IPS DF 6.9 (cell line): ENCODE data around the gene KISS1.
"Not testable (repeated sequence)": the region's sequence is repeated elsewhere in the genome, so short reads cannot be mapped to it uniquely, and the experiment has no call there.

ENCODE experiments used
- DNase-seq: peaks from one replicate; pipeline ENCODE4 v3.0.0-alpha.2; 2013; ENCODE audit warnings: low read depth, low spot score
- H3K27ac ChIP-seq: one replicate; pipeline ENCODE4 v1.5.1; 2013; ENCODE audit warnings: low read length, control low read depth
- H3K27me3 ChIP-seq: 2 replicates; pipeline ENCODE4 v1.6.1; 2013; ENCODE audit warnings: mild to moderate bottlenecking, low read length; ENCODE audit not compliant: control insufficient read depth, insufficient read depth
- H3K36me3 ChIP-seq: 2 replicates; pipeline ENCODE4 v1.6.1; 2013; ENCODE audit warnings: low read length; ENCODE audit not compliant: control insufficient read depth, insufficient read depth
- H3K4me1 ChIP-seq: 2 replicates; pipeline ENCODE4 v1.6.1; 2013; ENCODE audit warnings: low read length; ENCODE audit not compliant: control insufficient read depth, insufficient read depth
- H3K4me3 ChIP-seq: 2 replicates; pipeline ENCODE4 v1.5.1; 2013; ENCODE audit warnings: mild to moderate bottlenecking, low read length
- H3K9me3 ChIP-seq: 2 replicates; pipeline ENCODE4 v1.6.1; 2013; ENCODE audit warnings: low read length, inconsistent platforms; ENCODE audit not compliant: control insufficient read depth, insufficient read depth
- WGBS: extraction: QIAGEN DNeasy Blood & Tissue Kit; methylation state at CpG from one replicate; pipeline ENCODE4 v1.1.7; 2013; ENCODE audit warnings: mixed read lengths, missing lambda C conversion rate; ENCODE audit not compliant: insufficient read length, insufficient coverage; 5-methylcytosine and 5-hydroxymethylcytosine counted together

The KISS1 gene, protein sequence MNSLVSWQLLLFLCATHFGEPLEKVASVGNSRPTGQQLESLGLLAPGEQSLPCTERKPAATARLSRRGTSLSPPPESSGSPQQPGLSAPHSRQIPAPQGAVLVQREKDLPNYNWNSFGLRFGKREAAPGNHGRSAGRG

DNA sequence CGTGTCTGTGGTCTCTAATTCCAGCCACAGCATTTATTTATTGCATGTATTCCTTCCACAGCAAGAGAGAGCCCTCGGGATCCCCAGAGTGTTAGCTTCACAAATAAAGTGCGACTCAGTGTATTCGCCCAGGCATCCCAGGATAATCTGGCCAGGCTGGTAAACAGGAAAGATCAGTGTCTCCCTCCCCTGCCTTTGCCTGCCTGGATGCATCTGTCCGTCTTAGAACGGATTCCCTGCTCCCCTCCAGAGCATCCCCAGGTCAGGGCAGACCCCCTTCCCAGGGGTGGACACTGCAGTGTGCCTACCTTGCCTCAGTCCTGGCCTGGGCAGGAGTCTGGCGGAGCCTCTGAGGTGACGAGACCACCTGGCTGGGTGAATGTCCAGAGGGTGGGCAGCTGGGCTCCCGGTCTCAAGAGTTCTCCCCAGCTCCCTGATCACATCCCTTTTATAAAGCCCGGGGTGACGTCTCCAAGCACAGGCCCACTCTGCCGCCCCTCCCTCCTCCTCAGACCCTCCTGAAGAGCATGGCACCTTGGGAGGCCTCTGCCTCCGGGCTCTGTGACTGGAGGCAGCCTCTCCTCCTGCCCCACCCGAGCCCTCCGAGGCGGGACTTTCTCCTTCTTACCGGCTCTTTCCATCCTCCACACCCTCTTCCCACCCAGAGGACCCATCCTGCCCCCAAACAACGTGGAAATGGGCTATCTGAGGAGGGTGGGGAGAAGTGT lies at the start of gene KISS1:
TSS of gene KISS1 (minus strand) at position 424 of the 728 bp plus-strand sequence. CDS start 3,615 bp downstream, outside the sequence.
- no CpG with 5 or more reads among the region's 18 CpGs for WGBS
- H3K27ac ChIP-seq: no peak within 1 kb of the TSS

DNA sequence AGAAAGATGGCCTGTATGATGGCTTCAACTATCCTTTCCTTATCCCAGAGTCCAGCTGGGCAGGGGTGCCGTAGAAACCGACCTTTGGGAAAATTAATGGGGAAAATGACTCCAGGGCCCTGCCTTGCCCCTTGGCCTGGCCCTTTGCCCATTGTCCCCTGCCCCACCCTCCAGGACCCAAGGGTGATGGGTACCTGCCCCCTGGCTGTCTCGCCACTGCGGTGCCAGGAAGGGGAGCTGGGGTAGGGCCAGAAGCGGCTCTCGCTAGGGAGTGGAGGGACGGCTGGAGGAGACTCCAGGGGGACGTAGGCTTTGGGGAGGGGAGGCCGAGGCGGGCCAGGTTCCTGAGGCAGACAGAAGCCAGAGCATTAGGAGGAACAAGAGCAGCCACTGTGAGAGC lies 46.6 kb upstream of the KISS1 start:
- Histone ChIP-seq H3K27ac (no peak overlapping the region), H3K4me1 (no peaks in the 10 kb centered on the region), H3K36me3 (0 out of 2 replicates have a peak, but pooled peaks cover 2% of the 10 kb centered on the region), H3K27me3 (no peaks in the 10 kb centered on the region), H3K9me3 (no peaks in the 10 kb centered on the region), H3K4me3 (no peak overlapping the region)
- DNase-seq: no peak
- no CpG with 5 or more reads among the region's 10 CpGs for WGBS

More for the DNA sequence above, at the start of gene KISS1:
- DNase-seq: no peak
- Histone ChIP-seq H3K27me3 (no peaks in the 10 kb centered on the region; the same call in 1 of the 2 replicates), H3K4me1 (peaks cover 2% of the 10 kb centered on the region; the same call in 1 of the 2 replicates), H3K9me3 (no peaks in the 10 kb centered on the region), H3K36me3 (no peaks in the 10 kb centered on the region), H3K4me3 (no peak within 1 kb of the TSS)

DNA sequence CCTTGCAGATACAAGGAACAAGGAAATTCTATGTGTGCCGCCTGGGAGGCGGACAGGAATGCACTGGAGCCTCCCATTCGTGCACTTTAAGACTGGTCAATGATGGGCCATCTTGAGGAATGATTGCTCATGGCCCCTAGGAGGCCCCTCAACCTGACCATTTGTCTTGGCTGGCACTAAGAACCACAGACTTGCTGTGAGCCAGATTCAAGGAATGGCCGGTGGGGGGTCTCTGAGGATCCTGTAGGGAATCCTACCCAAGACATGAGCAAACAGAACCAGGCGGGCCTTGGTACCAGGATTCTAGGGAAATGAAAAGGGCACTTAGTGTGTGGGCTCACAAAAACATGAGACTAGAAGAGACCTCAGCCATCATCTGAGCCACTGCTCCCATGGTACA lies 45.6 kb upstream of the KISS1 start:
- H3K4me3 ChIP-seq: no peak overlapping the region
- no peak overlapping the region for H3K27ac ChIP-seq
- WGBS: no CpG with 5 or more reads among the region's 5 CpGs

DNA sequence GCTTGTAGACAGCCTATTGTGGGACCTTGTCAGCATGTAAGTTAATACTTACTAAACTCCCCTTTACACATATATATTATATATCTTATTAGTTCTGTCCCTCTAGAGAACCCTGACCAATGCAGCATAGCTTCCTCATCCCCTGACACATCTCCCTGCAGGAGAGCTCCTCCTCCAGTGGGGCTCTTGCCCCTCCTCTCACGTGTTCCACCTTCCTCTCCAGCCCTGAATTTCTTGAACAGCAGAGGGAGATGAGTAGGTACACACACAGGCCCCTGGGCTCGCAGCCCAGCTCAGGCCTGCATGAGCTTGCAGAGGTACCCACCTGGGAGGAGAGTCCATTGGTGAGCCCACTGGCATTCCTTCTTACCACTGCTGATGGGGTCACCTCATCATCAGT lies 44.8 kb upstream of the KISS1 start:
- Histone ChIP-seq H3K36me3 (0 out of 2 replicates have a peak, but pooled peaks cover 2% of the 10 kb centered on the region), H3K4me1 (no peaks in the 10 kb centered on the region), H3K27ac (no peak overlapping the region), H3K27me3 (no peaks in the 10 kb centered on the region), H3K4me3 (no peak overlapping the region), H3K9me3 (no peaks in the 10 kb centered on the region)
- no peak for DNase-seq
- WGBS: no CpG with 5 or more reads among the region's 2 CpGs

More for the DNA sequence above, 45.6 kb upstream of the KISS1 start:
- Histone ChIP-seq H3K27me3 (no peaks in the 10 kb centered on the region), H3K36me3 (0 out of 2 replicates have a peak, but pooled peaks cover 2% of the 10 kb centered on the region), H3K4me1 (no peaks in the 10 kb centered on the region), H3K9me3 (no peaks in the 10 kb centered on the region)
- no peak for DNase-seq

DNA sequence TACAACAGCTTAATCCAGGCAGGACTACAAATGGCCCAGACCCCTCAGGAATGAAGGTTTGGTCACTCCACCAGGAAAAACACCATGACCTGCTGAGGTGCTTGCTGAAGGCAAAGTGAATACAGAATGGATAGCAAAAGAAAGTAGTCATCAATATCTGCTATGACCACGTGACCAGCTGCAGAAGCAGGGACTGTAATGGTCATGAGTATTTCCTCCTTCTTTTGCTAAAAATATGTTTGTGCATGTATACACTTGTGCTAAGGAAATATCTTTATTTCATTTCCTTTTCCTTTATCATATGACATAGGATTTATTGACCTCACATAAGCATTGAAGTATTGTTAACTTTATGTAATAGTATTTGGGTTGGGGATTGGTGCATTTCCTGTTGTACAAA lies 43.9 kb upstream of the KISS1 start:
- Histone ChIP-seq H3K27me3 (no peaks in the 10 kb centered on the region), H3K36me3 (0 out of 2 replicates have a peak, but pooled peaks cover 2% of the 10 kb centered on the region), H3K4me3 (no peak overlapping the region), H3K9me3 (no peaks in the 10 kb centered on the region), H3K27ac (no peak overlapping the region), H3K4me1 (no peaks in the 10 kb centered on the region)
- no peak for DNase-seq
- WGBS: no CpG with 5 or more reads among the region's 1 CpG

DNA sequence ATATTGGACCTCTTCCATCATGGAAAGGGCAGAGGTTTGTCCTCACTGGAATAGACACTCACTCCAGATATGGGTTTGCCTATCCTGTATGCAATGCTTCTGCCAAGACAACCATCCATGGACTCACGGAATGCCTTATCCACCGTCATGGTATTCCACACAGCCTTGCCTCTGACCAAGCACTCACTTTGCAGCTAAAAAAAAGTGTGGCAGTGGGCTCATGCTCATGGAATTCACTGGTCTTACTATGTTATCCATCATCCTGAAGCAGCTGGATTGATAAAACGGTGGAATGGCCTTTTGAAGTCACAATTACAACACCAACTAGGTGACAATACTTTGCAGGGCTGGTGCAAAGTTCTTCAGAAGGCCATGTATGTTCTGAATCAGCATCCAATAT lies 43.1 kb upstream of the KISS1 start:
- H3K27me3 ChIP-seq, DNase-seq, H3K9me3 ChIP-seq, H3K36me3 ChIP-seq, H3K27ac ChIP-seq, H3K4me1 ChIP-seq, H3K4me3 ChIP-seq: not testable (repeated sequence)
- WGBS: no CpG with 5 or more reads among the region's 3 CpGs

DNA sequence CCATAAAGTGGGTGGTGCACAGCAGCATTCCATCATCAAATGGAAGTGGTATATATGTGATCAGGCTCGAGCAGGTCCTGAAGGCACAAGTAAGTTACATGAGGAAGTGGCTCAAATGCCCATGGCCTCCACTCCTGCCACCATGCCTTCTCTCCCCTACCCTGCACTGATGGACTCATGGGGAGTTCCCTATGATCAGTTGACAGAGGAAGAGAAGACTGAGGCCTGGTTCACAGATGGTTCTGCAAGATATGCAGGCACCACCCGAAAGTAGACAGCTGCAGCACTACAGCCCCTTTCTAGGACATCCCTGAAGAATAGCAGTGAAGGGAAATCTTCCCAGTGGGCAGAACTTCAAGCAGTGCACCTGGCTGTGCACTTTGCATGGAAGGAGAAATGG lies 42.2 kb upstream of the KISS1 start:
- WGBS: no CpG with 5 or more reads among the region's 2 CpGs
- H3K36me3 ChIP-seq, DNase-seq: not testable (repeated sequence)

DNA sequence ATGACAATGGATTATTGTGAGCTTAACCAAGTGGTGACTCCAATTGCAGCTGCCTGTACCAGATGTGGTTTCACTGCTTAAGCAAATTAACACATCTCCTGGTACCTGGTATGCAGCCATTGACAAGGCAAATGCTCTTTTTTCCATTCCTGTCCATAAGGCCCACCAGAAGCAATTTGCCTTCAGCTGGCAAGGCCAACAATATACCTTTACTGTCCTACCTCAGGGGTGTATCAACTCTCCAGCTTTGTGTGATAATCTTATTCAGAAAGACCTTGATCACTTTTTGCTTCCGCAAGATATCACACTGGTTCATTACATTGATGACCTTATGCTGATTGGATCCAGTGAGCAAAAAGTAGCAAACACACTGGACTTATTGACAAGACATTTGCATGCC lies 41.2 kb upstream of the KISS1 start:
- H3K27me3 ChIP-seq: not testable (repeated sequence)

More for the DNA sequence above, 42.2 kb upstream of the KISS1 start:
- not testable (repeated sequence) for H3K4me1 ChIP-seq, H3K4me3 ChIP-seq, H3K27ac ChIP-seq, H3K27me3 ChIP-seq, H3K9me3 ChIP-seq

DNA sequence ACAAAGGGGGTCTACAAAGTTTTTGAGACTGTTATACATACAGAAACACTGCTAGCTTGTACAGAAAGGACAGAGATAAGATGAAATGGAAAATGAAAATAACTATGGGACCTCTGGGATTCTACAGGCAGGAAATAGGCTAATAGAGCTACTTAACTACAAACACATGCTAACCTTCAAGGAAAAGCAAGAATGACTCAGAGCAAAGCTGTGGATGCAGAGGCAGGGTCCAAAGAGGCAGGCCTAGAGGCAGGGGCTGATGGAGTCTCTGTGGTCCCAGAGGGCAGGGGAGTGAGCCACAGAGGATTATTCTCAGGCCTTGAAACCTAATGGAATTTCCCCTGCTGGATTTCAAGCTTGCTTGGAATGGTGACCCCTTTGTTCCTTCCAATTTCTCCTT lies 36.2 kb upstream of the KISS1 start:
- H3K27ac ChIP-seq: no peak overlapping the region
- H3K36me3 ChIP-seq: no peaks in the 10 kb centered on the region
- H3K4me1 ChIP-seq: no peaks in the 10 kb centered on the region
- no peak for DNase-seq
- no peaks in the 10 kb centered on the region for H3K9me3 ChIP-seq
- no peak overlapping the region for H3K4me3 ChIP-seq
- H3K27me3 ChIP-seq: no peaks in the 10 kb centered on the region

More for the DNA sequence above, 41.2 kb upstream of the KISS1 start:
- H3K36me3 ChIP-seq, H3K4me3 ChIP-seq, DNase-seq, H3K4me1 ChIP-seq, H3K9me3 ChIP-seq, H3K27ac ChIP-seq: not testable (repeated sequence)
- WGBS: no CpG with 5 or more reads among the region's 1 CpG

DNA sequence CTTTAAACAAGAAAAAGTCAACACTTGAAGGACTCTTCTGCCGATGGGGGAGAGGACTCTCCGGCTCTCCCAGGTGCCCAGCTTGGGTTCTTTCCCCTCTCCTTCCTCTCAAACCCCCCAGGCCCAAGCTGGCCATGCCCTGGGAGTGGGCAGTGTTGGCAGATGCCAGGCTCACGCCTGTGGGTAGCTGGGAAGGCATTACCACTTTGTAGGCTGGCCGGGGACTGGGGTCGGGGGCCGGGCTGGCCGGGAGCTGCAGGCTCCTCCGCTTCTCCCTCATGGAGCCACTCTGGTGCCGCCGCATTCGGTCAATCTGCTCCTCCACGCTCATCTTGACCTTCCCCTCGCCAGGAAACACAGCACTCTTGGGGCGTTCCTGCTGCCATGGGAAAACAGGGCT lies 33.9 kb upstream of the KISS1 start:
- Histone ChIP-seq H3K4me3 (no peak overlapping the region), H3K27ac (no peak overlapping the region), H3K4me1 (no peaks in the 10 kb centered on the region), H3K27me3 (no peaks in the 10 kb centered on the region), H3K9me3 (no peaks in the 10 kb centered on the region), H3K36me3 (no peaks in the 10 kb centered on the region; the same call in 1 of the 2 replicates)
- DNase-seq: no peak
- WGBS: no CpG with 5 or more reads among the region's 14 CpGs

DNA sequence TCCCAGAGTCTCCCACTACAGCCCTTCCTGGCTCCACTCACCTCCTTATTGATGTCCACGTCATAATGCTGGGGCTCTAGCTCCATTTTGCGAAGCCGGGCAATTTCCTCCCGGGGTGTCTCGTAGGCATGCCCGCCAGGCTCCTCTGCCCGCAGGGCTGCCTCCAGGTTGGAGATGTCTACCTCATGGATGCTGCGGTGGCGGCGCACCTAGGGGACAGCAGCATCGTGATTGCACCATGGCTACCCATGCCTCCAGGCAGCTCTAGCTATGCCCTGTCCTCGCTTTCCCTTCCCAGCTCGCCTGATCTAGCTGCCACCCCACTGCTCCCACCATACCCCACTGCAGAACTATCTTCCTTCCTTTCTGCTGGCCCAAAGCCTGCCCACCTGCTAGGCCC lies 32.6 kb upstream of the KISS1 start:
- no peak overlapping the region for H3K4me3 ChIP-seq
- no peak overlapping the region for H3K27ac ChIP-seq
- no peaks in the 10 kb centered on the region for H3K27me3 ChIP-seq
- no peaks in the 10 kb centered on the region; the same call in 1 of the 2 replicates for H3K36me3 ChIP-seq
- no peaks in the 10 kb centered on the region for H3K9me3 ChIP-seq
- H3K4me1 ChIP-seq: no peaks in the 10 kb centered on the region
- DNase-seq: no peak
- no CpG with 5 or more reads among the region's 13 CpGs for WGBS
